GM19351 (cell line): Measurements from ENCODE around the gene LRIG1.

Experiments
- ATAC-seq: cut with Tn5 transposase; IDR thresholded peaks from one replicate; pipeline ENCODE4 v1.9.1; 2021; ENCODE audit warnings: mild to moderate bottlenecking, moderate library complexity; ENCODE audit not compliant: unreplicated experiment

LRIG1 gene

DNA sequence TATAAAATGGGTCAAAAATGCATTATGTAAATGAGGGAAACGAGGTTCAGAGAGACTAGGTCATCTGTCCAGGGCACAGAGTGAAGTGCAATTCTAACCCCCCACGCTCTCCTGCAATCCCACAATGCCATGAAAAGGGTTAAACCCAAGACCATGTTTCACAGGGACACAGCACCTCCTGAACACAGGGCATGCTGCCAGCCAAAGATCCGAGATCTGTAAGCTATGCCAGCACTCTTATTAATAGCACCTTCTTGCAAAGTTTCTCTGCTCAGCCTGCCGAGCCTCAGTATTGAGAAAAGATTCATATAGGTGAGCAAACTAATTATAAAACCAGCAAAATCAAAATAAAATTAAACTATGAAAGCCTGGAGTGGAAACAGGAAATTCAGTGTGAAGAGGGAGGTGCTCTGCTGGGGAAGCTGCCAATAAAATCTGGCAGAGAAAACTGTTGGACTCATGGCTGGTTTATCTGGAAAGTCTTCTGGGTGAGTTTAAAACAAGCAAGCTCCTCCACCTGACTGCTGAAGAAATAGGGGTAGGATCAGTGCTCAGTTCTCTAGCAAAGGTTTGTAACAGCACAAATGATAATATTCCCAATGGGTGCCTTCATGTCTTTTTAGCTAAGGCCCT, 50.3 kb downstream of the LRIG1 start:
- ATAC-seq, result no peak

DNA sequence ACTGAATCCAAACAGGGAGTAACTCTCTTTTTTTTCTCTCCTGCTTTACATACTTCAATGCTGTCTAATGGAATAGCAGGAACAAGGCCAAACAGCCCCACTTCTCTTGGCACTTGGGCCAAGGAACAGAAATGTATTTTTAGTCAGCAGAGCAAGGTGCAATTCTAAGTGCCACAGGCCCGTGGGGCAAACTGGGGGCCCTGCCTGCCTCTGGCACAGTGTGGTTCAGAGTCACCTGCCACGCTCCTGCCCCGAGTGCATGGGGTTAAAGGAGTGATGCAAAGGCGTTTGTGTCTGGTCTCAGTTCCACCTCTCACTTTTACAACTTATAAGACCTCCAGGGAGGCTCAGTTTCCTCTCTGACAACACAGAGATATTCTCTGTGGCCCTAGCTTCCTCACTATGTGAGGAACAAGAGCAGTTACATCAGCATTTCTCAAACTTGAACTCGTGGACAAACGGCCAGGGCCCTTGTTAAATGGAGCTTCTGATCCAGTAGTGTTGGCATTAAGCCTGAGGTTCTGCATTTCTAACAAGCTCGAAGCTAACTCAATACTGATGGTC, 51.3 kb downstream of the LRIG1 start:
- peak; percentile 88 for ATAC-seq

DNA sequence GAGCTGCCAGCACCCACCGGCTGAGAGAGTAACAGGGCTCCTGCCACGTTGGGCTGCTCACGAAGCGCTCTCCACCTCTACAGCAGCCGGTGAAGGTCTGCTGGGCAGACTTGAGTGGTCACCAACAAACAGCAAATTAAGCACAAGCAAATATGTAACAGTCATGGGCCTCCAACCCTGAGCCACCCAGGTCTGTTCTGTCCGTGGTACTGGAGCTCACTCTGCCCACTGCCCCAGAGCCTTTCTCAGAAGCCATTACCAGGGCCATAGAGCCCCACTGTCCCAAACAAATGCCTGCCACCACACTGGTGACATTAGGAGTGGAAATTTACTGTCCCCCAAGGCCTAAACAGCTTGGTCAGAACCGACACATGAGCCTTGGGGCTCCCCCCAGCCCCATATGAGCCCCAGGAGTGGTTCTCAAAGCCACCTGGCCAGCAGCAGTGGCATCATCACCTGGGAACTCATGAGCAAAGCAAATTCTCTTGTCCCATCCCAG, 56.6 kb downstream of the LRIG1 start:
- ATAC-seq, result no peak

DNA sequence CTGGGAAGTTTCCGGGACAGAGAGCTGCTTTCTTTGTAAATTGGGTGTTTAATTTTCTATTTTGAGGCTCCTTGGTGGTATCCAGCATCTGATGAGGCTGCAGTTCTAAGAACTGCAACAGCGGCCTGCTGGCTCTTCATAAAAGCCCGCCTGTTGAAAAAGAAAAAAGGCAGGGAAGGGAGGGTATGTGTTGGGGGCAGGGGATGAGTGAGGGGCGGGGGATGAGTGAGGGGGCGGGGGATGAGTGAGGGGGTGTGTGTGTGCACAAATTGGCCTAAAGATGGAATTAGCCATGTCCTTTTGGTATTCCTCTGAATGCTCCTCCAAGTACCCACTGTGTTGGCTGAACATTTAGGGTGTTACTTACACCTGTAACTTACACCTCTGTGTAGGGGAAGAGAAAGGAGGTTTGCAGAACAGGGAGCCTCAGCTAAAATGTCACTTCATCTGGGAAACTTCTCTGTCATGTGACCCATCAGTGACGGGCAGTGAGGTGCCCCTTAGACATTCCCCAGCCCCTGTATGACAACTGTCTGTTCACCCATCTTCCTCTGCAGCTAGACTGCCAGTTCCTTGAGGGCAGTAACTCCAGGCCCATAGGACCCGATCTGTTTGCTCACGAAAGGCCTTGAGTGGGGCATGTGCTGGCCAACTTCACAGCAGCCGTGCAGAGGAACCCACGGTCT, 57.6 kb downstream of the LRIG1 start:
- no peak for ATAC-seq

DNA sequence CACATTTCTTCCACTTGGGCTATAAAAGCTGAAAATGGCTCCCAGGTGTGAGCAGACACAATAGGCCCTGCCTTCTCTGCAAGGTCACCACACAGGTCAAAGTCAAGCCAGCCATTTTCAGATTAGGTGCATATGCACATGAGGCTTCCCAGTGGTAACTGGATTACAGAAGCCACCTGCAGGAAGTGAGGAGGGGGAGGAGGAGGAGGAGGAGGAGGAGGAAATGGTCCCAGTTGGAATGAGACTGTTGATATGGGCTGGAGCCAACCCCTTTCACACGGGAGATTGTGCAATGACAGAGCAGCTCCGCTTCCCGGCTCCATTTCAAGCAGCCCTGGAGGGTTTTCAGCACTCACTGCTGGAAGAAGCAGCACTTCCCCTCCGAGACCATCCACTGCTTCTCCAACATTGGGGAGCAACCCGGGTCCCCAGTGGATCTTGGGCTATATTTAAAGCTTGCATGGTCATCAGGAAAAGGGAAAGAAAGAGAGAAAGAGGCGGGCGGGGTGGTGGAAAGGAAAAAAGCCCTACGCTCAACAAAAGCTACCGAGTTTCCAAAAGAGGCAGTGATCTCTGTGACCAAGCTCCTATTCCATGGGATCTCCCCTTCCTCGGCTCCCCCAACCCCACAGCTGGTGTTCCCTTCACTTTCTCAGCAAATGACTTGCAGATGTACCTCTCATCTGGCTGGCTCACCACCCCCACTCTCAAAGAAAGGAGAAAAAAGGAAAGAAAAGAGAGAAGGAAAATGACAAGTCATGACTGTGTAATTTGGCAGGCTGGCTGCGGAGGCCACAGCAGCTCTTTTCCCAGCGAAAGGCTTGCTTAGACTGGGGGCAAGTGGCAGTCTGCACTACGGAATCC, 58.3 kb downstream of the LRIG1 start:
- ATAC-seq, result no peak

DNA sequence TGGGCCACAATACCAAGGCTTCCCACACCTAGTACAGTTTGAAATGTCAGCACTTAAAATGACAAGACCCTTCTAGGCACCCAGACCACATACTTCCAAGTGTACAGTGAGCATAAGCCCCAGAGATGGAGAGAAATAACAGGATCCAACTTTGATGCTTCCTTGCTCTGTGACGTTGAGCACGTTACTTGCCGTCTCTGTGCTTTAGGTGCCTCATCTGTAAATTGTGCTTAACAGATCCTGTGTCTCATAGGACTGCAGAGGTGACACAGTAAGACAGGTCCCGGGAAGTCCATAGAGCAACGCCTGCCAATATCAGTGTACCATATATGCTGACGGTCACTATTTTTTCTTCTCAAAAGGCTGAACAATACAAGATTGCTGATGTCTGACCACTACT, 59.1 kb downstream of the LRIG1 start:
- ATAC-seq, result no peak

DNA sequence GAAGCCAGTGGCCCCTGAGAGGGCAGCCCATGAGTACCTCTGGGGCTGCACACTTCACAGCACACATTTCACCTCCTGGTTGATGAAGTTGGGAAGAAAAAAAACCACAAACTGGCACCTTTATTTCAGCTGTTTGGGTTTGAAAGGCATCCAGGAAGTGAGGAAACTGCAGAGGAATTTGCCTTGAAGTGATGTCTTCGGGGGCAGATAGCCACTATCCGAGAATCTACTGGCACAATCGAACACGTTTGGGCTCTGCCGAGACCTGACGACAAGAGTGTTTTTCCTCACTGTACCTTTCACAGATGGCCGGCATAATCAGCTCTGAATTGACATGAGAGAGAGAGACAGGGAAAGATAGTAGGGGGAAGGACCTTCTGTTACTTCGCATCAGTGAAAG, 59.7 kb downstream of the LRIG1 start:
- no peak for ATAC-seq

DNA sequence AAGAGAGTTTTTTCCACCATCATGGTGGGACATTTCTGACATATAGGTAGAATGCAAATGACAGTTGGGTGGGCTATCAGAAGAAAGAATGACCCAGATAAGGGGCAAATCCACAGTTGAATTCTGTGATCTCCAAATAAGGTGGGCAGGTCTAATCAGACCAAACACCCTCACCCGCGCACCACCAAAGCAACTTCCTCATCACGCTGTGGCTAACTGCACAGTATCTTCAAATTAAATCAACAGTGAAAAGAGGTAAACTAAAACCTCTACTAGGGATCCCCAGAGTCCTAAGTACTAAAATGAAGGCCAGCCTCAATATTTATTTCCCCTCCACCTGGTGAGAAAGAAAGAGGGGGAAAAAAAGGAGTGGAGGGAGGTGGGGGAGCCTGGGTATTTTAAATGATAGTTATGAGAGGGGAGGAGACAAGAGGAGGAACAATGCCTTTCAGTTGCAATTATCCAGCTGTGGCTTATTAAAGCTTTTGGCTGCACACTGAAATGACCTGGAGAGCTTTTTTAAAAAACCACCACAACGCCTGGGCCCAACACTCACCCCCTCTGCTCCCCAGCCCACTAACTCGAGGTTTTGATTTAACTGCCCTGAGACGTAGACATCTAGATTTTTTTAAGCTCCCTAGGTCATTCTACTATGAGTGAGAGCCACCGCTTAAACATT, 61.0 kb downstream of the LRIG1 start:
- ATAC-seq, result peak; percentile 64

DNA sequence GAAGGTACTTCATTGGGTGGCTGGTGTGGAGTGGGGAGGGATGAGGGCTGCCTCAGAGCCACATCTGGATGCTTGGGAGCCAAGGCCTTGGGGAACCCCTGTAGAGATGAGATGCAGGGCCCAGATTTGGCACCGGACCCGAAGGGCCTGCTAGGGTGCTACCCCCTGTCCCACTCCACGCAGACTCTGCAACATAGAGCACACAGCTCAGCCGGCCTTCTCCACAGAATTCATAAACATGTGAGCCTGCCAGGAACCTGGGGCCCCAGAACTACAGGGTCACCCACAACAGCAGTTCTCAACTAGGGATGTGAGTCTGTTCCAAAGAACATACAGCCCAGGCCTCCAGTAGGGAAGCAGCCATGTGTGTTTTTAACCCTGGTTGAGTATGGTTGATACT, 62.8 kb downstream of the LRIG1 start:
- ATAC-seq, result no peak

DNA sequence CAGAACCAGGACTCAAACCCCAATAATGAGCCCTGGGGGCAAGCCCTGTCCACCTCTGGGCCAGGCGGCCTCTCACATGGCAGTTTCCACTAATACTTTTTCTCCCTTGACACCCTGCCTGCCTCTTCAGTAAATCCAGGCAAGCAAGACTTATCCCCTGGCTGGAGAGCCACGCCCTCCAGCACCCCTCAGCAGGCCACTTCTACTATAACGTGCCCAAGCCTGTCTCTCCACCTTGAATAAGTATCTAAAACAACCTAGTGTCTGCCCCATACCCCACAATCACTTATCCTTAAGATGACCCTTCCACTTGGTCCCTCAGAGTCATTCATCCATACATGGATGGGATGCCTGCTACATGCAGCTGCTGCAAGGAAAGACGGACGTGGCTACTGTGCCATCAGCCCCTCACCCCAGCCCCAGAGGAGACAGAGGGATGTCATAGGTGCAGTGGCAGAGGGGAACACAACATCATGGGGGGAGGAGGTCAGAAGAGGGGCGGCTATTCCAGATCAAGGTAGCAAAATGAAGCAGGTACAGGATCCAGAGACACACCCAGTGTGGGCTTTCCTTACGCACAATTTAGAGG, 63.4 kb downstream of the LRIG1 start:
- no peak for ATAC-seq

DNA sequence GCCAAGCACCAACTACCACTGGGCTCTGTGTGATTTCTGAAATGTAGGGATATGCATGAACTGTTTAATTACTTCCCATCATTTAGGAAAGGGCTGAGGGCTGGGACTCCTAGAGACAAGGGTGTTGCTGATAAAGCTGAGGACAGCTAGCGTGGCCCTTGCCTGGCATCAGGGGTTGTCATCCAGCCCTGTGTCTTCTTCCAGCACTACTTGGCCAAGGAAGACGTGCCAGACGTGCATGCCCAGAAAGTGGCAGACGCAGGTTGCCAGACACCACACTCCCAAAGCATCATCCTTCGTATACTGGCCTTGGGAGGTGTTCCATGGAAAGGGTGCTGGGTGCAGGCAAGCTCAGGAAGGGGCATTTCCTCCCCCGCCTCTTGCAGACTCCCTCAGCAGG, 64.8 kb downstream of the LRIG1 start:
- ATAC-seq, result no peak

DNA sequence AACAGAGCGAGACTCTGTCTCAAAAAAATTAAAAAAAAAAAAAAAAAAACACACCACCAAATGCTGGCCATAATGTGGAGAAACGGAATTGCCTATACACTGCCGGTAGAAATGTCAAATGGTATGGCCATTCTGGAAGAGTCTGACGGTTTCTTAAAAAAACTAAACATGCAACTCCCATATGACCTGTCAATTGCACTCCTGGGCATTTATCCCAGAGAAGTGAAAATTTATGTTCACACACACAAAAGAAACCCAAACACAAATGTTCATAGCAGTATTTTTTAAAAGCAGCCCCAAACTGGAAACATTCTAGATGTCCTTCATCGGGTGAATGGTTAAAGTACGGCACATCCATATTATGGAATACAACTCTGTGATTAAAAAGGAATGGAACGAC, 66.1 kb downstream of the LRIG1 start:
- ATAC-seq, result no peak

DNA sequence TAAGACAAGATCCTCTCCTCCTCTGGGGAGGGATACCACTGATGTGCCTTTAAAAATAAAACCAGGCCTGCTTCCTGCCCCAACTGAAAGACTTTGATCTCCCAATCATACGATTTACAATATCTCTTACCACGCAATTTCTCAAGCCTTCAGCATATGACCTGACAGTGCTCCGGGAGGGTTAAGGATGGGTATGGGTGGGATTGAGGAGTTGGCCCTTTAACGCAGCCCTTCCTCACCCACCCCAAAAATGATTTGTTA, 67.4 kb downstream of the LRIG1 start:
- ATAC-seq, result no peak

DNA sequence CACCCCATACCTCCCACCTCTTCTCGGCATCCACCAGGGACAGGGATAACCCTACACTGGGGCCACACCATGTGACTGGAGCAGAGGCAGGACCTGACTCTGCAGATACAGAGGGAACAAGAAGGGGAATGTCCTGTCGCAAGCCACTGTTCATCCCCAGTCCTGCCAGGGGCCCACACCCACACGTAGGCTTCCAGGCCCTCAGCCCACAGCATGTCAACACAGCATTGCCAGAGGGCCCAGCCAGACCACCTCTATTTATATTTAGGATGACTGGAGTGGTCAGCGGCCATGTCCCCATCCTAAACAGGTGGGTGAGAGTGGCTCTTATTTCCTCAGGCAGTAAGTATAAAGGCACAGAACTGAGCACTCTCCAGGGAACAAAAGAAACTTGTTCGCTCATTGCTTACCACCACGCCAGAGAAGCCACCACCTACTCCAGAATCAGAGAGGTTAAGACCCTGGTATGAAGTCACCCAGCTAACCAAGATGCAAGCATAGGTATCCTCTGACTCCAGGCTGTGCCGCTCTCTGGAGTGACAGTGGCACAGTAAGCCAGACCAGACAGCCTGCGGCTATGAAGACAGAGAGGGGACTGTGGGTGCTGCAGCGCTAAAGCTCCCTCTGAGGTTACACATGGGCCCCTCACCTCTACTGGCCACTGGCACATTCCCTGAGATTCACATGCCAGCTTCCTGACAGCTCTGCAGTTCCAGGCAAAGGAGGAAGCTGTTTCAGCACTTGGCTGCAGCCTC, 67.9 kb downstream of the LRIG1 start:
- ATAC-seq, result no peak

DNA sequence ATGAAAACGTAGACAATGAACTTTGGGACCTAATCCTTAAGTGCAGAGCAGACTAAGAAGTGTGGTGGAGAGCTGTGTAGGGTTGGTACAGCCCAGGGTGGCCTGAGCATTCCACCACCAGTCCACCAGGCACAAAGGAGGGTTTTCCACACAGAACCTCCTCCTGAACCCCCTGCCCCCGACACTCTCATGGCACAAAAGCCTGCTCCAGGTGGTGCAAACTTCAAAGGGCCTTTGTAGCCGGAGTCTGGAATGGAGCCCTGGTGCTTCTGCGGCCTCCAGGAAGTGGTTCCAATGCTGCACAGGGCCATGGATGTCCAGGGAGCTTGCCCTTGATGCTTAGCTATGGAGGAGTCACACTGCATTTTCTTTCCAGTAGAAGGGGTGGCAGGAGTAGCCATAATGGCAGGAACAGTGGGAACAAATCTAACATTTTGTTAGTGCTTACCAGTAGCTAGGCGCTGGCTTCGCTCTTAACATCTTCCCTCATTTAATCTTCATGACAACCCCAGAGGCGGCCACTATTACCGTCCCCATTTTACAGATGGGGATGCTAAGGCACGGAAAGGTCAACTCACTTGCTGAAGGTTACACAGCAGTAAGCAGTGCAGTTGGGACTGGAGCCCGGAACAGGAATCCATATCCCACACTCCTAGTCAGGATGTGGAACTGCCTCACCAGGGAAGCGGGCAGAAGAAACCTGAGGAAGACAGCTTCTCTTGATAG, 68.6 kb downstream of the LRIG1 start:
- no peak for ATAC-seq

DNA sequence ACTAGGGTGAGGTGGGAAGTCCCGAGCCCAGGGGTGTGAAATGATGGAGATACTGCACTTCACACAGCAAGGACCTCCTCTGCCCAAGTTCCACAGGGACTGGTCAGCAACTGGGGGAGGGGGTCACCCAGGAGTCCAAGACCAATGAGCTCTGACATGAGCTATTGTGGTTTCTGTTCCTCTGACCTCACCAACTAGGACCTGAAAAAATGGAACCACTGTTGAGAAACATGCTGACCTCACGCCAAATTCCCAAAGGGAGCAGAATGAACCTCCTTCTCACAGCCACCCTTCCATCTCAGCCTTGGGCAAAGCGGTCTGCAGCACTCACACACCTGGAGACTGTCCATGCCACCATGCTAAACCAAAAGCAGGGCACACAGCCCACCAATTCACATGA, 69.3 kb downstream of the LRIG1 start:
- no peak for ATAC-seq

DNA sequence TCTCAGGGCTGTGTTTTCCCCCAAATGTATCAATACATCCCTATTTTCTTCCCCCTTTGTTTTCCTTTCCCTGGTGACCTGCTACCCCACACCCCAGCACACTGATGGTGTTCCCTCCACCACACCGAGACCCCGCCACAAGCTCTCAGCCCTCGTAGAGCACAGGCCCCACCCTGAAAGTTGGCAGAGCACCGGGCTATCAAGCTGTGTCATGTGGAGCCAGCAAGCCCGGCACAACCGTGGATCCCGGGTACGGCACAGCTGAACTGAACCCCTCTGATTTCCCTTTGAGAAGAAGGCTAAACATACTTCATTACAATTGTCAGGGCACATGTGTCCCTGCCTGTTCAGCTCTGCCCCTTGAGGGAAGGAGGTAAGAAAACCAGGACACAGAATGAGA, 69.9 kb downstream of the LRIG1 start:
- ATAC-seq, result no peak

DNA sequence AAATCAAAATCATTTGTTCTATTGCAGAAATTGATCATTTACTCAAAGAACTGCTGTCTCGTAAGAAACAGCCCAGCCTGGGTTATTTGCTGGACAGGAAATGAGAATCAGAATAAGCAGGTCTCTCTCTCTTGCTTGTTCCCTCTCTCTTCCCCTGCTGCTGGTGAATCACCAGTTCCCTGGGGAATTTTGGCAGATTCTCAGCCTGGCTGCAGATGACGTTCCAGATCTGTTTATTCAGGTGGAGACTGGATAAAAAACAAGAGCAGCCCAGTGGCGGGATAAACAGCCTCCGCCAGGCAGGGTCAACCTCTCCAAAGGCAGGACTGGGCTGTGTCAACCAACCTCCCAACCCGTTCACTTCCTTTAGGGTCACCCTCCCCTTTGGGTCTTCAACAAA, 72.1 kb downstream of the LRIG1 start:
- ATAC-seq, result no peak

DNA sequence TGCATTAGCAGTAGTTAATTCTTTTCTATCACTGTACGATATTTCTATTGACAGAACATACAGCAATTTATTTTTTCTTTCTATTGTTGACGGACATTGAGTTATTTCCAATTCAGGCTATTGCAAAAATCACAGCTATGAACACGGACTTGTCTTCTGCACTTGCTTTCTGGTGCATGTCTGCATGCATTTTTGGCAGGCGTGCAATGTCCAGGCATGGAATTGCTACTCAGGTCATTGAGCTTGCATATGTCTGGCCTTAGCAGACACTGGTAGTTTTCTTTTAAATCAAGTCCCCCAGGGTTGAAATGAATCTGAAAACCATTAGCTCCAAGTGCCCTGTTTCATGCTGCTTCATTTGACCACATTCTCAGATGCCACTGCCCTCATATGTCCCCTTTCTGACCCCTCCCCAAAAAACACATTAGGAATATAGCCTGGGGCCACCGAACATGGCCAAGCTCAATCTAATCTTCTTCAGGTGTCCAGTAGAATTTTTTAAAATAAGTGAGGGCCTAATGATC, 72.8 kb downstream of the LRIG1 start:
- no peak for ATAC-seq
